Astrocyte (in vitro differentiated cells and primary cell): ENCODE data around the gene IFIT3.

Source experiments
- CTCF ChIP-seq: IDR thresholded peaks from 2 replicates; pipeline ENCODE4 v1.5.1; 2011; ENCODE audit warnings: low read depth, mild to moderate bottlenecking, inconsistent platforms, low read length, moderate library complexity; ENCODE audit not compliant: insufficient read depth
- EZH2 ChIP-seq: IDR thresholded peaks from 2 replicates; pipeline ENCODE4 v1.6.1; 2012; ENCODE audit warnings: mild to moderate bottlenecking, low read length, inconsistent platforms; ENCODE audit not compliant: insufficient read depth

- no peak for TF ChIP-seq EZH2
- no peak for TF ChIP-seq CTCF
Observed at GRCh38 chr10:89303161-89303560, 24.6 kb upstream of the IFIT3 start.
